Measurements from ENCODE around the gene SAMD14. TPM values are rescaled to one million over a fixed set of nuclear protein-coding genes. Genes with fewer than 3 reads are reported as not detected.
A peak's percentile ranks its signal among the peaks of the same experiment; 100 is the strongest.

Gene SAMD14
- total and polyA plus RNA-seq, 7 donors = 0.55 to 2.7 (median 1.0) TPM

DNA sequence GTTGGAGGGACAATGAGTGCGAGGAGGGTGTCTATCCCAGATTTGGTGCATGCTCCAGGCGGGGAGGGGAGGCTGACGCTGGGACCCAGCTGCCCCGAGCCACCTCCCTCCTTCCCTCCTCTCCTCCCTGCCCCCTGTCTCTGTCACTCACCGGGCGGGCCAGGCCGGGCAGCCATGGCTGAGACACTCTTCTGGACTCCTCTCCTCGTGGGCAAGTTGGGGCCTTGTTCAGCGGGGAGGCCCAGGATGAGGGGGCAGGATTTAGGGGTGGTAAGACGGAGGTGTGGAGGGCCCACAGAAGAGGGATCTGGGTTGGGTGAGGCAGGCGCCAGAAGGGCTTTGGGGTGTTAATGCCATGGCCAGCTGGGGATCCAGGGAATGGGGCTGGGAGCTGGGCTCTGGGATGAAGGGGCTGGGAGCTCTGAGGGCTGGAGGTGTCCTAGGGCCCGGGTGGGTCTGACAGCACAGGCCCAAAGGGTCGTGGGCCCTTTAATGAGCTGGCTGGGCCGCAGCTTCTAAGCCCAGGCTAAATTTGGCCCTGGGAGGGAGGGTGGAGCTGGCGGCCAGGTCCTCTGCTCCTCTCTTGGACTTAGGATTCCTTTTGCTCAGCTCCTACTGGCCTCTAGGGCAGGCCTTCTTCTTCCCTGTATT lies 36.0 kb upstream of the SAMD14 start, which contains the start of gene SGCA:
SGCA (plus strand) TSS at position 139 of the 651 bp plus-strand sequence; CDS start at position 175, 36 bp downstream.
- Histone ChIP-seq H3K27ac (peak within 1 kb of the TSS; percentile 99), H3K9me3 (no peaks in the 10 kb centered on the region), H3K36me3 (ENCODE audit: insufficient read depth in 1 of 2, low read depth in 1 of 2) (peaks cover 0 to 31% of the 10 kb centered on the region in 2 donors), H3K27me3 (ENCODE audit: insufficient read depth in 3 of 3, low read length in 2 of 3) (no peaks in the 10 kb centered on the region), H3K4me3 (peak within 1 kb of the TSS; percentile 80), H3K4me1 (peaks cover 56% of the 10 kb centered on the region)
- intact Hi-C loops (cut with DNase I) = loop anchor here (5.0 kb wide), 2 partner anchors 34 to 69 kb away; partner anchors contain the start of genes SAMD14 (in 2 of the 2) and PDK2 (in 1 of the 2)
- TF ChIP-seq, protein P1, sequence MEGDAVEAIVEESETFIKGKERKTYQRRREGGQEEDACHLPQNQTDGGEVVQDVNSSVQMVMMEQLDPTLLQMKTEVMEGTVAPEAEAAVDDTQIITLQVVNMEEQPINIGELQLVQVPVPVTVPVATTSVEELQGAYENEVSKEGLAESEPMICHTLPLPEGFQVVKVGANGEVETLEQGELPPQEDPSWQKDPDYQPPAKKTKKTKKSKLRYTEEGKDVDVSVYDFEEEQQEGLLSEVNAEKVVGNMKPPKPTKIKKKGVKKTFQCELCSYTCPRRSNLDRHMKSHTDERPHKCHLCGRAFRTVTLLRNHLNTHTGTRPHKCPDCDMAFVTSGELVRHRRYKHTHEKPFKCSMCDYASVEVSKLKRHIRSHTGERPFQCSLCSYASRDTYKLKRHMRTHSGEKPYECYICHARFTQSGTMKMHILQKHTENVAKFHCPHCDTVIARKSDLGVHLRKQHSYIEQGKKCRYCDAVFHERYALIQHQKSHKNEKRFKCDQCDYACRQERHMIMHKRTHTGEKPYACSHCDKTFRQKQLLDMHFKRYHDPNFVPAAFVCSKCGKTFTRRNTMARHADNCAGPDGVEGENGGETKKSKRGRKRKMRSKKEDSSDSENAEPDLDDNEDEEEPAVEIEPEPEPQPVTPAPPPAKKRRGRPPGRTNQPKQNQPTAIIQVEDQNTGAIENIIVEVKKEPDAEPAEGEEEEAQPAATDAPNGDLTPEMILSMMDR (IDR thresholded peaks at IDR 0.05) = peak; percentile 10
- ATAC-seq (peak; percentile 76 to 90 (median 84)), DNase-seq (peak; percentile 76 to 90)
- 15 to 27% (median 23%) methylated on average over 12 to 15 of the region's 15 CpGs for WGBS, 3 donors

DNA sequence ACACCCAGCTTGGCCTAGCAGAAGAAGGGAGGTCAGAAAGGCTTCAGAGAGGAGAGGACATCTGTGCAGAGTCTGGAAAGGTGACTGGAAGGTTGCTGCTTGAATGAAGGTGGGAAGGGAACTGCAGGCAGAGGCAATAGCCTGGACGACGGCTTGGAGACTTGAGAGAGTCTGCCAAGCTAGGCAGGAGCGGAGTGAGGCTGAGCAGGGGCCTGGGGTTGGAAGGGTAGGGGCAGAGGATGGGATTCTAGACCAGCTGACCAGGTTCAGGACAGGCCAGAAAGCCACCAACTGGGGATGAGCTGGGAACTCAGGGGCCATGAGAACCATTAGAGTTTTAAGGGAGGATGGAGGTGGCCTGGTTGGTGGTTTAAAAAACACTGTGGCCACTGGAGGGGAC lies 35.5 kb upstream of the SAMD14 start:
- WGBS, 3 donors = 34 to 47% (median 35%) methylated on average over 3 of the region's 3 CpGs
- H3K27me3 ChIP-seq (ENCODE audit: insufficient read depth in 3 of 3, low read length in 2 of 3) = no peaks in the 10 kb centered on the region
- peaks cover 59% of the 10 kb centered on the region for H3K4me1 ChIP-seq
- DNase-seq (no peak), ATAC-seq (peak in 3 of 4 donors; percentile 0 to 2 (median 1))
- intact Hi-C loops (cut with DNase I) = loop anchor here (5.0 kb wide), 2 partner anchors 33 to 68 kb away; partner anchors contain the start of genes SAMD14 (in 2 of the 2) and PDK2 (in 1 of the 2)
- peak overlapping the region; percentile 99 for H3K27ac ChIP-seq
- peaks cover 0 to 26% of the 10 kb centered on the region in 2 donors for H3K36me3 ChIP-seq (ENCODE audit: insufficient read depth in 1 of 2, low read depth in 1 of 2)
- H3K4me3 ChIP-seq = peak overlapping the region; percentile 80
- TF ChIP-seq, protein P1 (IDR thresholded peaks at IDR 0.05) = no peak
- H3K9me3 ChIP-seq = no peaks in the 10 kb centered on the region

DNA sequence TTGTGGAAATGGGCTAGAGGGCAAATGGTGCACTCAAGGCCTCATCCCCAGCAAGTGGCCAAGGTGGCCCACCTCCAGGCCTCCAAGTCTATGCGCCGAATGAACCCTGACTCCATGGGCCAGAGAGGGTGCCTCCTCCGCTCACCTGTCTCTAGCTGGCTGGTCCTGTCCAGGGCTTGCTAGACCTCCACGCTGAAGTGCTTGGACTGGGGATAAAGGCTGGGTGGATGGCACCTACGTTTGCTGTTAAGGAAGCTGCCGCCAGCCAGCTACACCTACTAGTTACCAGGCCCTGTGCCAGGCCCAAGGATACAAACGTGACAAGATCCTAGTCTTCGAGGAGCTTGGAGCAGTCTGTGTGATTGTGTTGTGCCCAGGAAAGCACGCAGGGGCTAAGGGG lies 35.1 kb upstream of the SAMD14 start:
- WGBS, 3 donors = 45 to 64% (median 47%) methylated on average over 9 of the region's 9 CpGs
- H3K4me3 ChIP-seq = peak overlapping the region; percentile 80
- no peaks in the 10 kb centered on the region for H3K27me3 ChIP-seq (ENCODE audit: insufficient read depth in 3 of 3, low read length in 2 of 3)
- no peaks in the 10 kb centered on the region for H3K9me3 ChIP-seq
- peaks cover 55% of the 10 kb centered on the region for H3K4me1 ChIP-seq
- peak overlapping the region; percentile 99 for H3K27ac ChIP-seq
- ATAC-seq (no peak), DNase-seq (peak in 1 of 2 donors; percentile 46)
- intact Hi-C loops (cut with DNase I) = loop anchor here (5.0 kb wide), 2 partner anchors 33 to 68 kb away; partner anchors contain the start of genes SAMD14 (in 2 of the 2) and PDK2 (in 1 of the 2)
- TF ChIP-seq, protein P1 (IDR thresholded peaks at IDR 0.05) = no peak
- peaks cover 0 to 22% of the 10 kb centered on the region in 2 donors for H3K36me3 ChIP-seq (ENCODE audit: insufficient read depth in 1 of 2, low read depth in 1 of 2)

DNA sequence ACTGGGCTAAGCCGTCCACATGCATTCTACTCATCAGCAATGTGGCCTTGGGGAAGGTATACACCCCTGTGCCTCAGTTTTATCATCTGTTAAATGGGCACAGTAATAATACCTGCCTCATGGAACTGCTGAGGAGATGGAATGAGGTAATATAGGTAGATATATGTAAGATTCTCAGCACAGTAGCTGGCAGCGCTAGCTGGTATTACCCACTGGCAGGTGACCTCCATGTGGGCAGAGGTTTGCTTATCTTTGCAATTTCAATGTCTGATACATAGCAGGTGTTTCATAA lies 34.7 kb upstream of the SAMD14 start:
- DNase-seq = no peak
- Histone ChIP-seq H3K9me3 (no peaks in the 10 kb centered on the region), H3K4me3 (peak overlapping the region; percentile 80), H3K36me3 (ENCODE audit: insufficient read depth in 1 of 2, low read depth in 1 of 2) (peaks cover 0 to 18% of the 10 kb centered on the region in 2 donors), H3K27ac (peak overlapping the region; percentile 99), H3K27me3 (ENCODE audit: insufficient read depth in 3 of 3, low read length in 2 of 3) (no peaks in the 10 kb centered on the region), H3K4me1 (peaks cover 53% of the 10 kb centered on the region)
- no peak for ATAC-seq
- TF ChIP-seq, protein P1 (IDR thresholded peaks at IDR 0.05) = no peak
- WGBS, 3 donors = 69 to 89% (median 78%) methylated on average over 2 of the region's 2 CpGs
- intact Hi-C loops (cut with DNase I) = no loop called here

Data from psoas muscle (tissue), 8 donors.